ENCODE data around the gene ZNF503. TPM values are rescaled to one million over a fixed set of nuclear protein-coding genes. Genes with fewer than 3 reads are reported as not detected.

Gene ZNF503
- total RNA-seq, 1 experiment from 2014 or later: 2.6 TPM

DNA sequence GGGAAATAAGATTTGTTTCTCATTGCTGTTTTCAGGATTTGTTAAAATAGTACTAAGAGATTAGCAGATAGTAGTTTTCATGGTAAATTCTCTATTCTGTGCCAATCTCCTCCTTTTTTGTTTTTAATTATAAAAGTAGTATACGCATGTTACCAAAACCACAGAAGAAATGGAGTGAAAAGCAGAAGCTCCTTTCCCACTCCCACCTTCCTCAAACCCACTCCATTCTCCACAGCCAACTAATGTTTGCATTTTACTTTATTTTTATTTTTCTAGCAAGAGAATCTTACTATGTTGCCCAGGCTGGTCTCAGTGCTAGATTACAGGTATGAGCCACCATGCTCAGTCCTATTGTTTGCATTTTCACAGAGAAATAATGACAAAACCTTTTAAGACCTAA lies 25.3 kb upstream of the ZNF503 start:
- H3K36me3 ChIP-seq: no peaks in the 10 kb centered on the region
- H3K4me1 ChIP-seq (replicated peaks): peaks cover 4% of the 10 kb centered on the region; the same call in 1 of the 2 replicates
- no peak for DNase-seq (ENCODE audit: low read depth in 1 of 2, low spot score in 2 of 2)
- H3K27ac ChIP-seq: no peak overlapping the region
- no peaks in the 10 kb centered on the region for H3K9me3 ChIP-seq (replicated peaks)
- no peak overlapping the region for H3K4me3 ChIP-seq
- H3K27me3 ChIP-seq (replicated peaks): peaks cover 5% of the 10 kb centered on the region; the same call in 1 of the 2 replicates

DNA sequence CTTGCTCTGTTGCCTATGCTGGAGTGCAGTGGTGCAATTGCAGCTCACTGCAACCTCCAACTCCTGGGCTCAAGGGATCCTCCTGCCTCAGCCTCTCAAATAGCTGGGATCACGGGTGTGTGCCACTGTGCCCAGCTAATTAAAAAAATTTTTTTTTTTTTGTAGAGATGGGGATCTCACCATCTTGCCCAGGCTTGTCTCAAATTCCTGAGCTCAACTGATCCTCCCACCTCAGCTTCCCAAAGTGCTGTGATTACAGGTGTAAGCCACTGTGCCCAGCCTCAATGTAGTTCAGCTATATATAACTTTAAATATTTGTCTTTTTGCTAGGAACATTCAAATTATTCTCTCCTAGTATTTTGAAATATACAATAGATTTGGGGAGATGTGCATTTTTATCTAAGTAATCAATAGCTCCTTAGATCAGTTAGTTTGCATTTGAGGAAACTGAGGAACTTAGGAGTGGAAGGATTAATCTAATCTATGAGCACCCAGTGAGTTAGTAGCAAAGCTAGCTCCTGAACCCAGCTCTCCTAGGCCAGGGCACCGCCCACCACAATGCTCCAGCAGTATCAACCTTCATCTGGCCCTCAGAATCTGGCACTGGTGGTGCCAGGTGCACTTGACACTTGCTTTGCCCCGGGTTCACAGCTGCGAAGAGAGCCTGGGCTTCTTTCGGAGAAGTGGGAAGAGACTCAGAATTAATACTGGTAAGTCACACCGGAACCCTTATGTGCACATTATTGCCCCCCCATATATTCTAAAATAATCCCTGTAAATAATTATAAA lies 23.9 kb upstream of the ZNF503 start:
- no peak for DNase-seq (ENCODE audit: low read depth in 1 of 2, low spot score in 2 of 2)
- H3K4me1 ChIP-seq (replicated peaks): peaks cover 4% of the 10 kb centered on the region; the same call in 1 of the 2 replicates
- no peaks in the 10 kb centered on the region for H3K9me3 ChIP-seq (replicated peaks)
- H3K27me3 ChIP-seq (replicated peaks): no peaks in the 10 kb centered on the region
- no peak overlapping the region for H3K4me3 ChIP-seq
- H3K36me3 ChIP-seq: no peaks in the 10 kb centered on the region
- no peak overlapping the region for H3K27ac ChIP-seq

DNA sequence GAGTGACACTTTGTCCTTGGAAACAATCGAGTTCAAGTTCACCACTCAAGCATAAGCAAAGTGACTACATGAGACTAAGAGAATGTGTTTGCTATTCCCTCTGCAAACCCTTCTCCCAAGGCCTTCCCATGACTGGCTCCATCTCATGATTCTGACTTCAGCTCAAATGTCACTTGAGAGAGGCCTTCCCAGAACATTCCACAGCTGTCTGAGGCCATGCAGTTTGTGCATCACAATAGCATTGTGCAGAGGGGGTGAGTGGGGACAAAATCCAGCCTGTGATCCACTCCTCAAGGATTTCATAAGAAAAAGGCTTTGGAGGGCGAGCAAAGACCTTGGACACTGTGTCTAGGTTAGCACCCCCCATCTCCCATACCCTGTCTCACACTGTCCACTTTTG lies 23.0 kb upstream of the ZNF503 start:
- Histone ChIP-seq H3K36me3 (no peaks in the 10 kb centered on the region), H3K27ac (no peak overlapping the region), H3K9me3 (replicated peaks) (no peaks in the 10 kb centered on the region), H3K27me3 (replicated peaks) (no peaks in the 10 kb centered on the region), H3K4me1 (replicated peaks) (no peaks in the 10 kb centered on the region), H3K4me3 (no peak overlapping the region)
- DNase-seq (ENCODE audit: low read depth in 1 of 2, low spot score in 2 of 2): no peak

DNA sequence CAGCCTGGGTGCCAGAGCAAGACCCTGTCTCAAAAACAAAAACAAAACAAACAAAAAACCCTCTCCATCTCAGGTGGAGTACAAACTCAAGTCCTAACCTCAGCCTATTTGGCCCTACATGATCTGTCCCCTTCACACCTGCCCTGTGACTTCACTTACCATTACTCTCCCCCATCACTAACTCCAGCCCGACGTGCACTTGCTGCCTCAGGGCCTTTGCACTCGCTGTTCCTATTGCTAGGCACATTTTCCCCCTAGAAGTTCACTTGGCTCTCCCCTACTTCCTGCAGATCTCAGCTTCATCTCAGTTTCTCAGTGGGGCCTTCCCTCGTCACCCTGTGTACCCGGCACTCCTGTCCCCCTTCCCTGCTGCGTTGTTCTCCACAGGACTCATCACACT lies 21.3 kb upstream of the ZNF503 start:
- no peak for DNase-seq (ENCODE audit: low read depth in 1 of 2, low spot score in 2 of 2)
- H3K4me3 ChIP-seq: no peak overlapping the region
- H3K9me3 ChIP-seq (replicated peaks): no peaks in the 10 kb centered on the region
- no peaks in the 10 kb centered on the region for H3K27me3 ChIP-seq (replicated peaks)
- H3K4me1 ChIP-seq (replicated peaks): no peaks in the 10 kb centered on the region
- H3K27ac ChIP-seq: no peak overlapping the region
- no peaks in the 10 kb centered on the region for H3K36me3 ChIP-seq

DNA sequence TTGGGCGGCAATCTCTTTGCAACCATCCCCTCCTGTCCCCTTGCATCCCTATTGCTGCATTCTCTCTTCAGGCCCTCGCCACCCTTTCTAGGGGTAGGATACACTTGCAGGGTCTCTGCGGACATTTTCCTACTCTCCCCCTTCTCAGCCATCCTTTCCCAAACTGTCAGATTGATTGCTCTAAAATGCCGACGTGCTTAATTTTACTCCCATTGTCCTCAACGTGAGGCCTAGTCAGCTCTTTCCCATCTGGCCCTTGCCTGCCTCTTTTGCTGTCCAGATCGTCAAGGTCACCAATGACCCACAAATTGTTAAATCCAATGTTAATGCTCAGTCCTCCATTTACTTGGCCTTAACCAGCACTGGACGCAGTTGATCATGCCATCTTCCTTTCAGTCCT lies 17.1 kb upstream of the ZNF503 start:
- no peak overlapping the region for H3K27ac ChIP-seq
- H3K4me1 ChIP-seq (replicated peaks): no peaks in the 10 kb centered on the region
- H3K9me3 ChIP-seq (replicated peaks): no peaks in the 10 kb centered on the region
- H3K36me3 ChIP-seq: no peaks in the 10 kb centered on the region
- DNase-seq (ENCODE audit: low read depth in 1 of 2, low spot score in 2 of 2): no peak
- no peak overlapping the region for H3K4me3 ChIP-seq
- 0 out of 2 replicates have a peak, but pooled peaks cover 3% of the 10 kb centered on the region for H3K27me3 ChIP-seq (replicated peaks)

DNA sequence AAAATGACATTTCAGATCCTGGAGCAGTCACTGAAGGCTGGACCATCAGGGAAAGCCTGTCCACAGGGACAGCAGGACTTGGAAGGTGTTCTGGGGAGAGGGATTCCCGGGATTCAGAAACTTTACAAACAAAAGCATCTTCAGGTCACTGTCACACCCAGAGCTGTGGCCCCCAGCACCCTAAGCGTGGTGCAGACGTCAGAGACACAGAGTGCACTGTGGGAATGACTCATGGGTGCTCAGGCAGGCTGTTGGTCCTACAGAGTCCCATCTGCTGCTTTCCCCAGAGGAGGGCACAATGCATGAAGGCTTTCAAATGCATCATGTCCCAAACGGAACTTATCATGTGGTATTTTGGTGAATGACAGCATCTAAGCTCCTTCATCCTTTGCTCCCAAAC lies 16.7 kb upstream of the ZNF503 start:
- DNase-seq (ENCODE audit: low read depth in 1 of 2, low spot score in 2 of 2): no peak
- no peaks in the 10 kb centered on the region for H3K4me1 ChIP-seq (replicated peaks)
- H3K27me3 ChIP-seq (replicated peaks): 0 out of 2 replicates have a peak, but pooled peaks cover 3% of the 10 kb centered on the region
- H3K36me3 ChIP-seq: no peaks in the 10 kb centered on the region
- H3K9me3 ChIP-seq (replicated peaks): no peaks in the 10 kb centered on the region
- no peak overlapping the region for H3K4me3 ChIP-seq
- H3K27ac ChIP-seq: no peak overlapping the region

DNA sequence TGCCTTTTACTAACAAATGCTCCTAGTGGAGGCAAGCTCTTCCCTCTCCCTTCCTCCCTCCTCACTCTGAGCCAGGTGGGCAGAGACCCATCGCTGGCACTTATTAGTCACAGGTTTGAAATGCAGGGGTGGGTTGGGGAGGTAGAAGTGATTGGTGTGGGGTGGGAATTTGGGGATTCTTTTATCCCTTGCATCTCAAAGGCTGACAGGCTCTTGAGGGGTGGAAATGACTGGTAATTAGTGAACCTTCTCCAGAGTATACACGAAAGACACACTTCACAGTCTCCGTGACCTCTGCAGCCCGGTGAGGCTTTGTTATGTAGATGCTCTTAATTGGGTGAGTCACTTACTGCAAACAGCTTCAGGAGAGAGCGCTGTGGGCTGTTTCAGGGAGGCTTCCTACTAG lies 16.0 kb upstream of the ZNF503 start:
- Histone ChIP-seq H3K36me3 (no peaks in the 10 kb centered on the region), H3K27ac (no peak overlapping the region), H3K9me3 (replicated peaks) (no peaks in the 10 kb centered on the region), H3K4me3 (no peak overlapping the region), H3K27me3 (replicated peaks) (0 out of 2 replicates have a peak, but pooled peaks cover 3% of the 10 kb centered on the region), H3K4me1 (replicated peaks) (no peaks in the 10 kb centered on the region)
- DNase-seq (ENCODE audit: low read depth in 1 of 2, low spot score in 2 of 2): no peak

DNA sequence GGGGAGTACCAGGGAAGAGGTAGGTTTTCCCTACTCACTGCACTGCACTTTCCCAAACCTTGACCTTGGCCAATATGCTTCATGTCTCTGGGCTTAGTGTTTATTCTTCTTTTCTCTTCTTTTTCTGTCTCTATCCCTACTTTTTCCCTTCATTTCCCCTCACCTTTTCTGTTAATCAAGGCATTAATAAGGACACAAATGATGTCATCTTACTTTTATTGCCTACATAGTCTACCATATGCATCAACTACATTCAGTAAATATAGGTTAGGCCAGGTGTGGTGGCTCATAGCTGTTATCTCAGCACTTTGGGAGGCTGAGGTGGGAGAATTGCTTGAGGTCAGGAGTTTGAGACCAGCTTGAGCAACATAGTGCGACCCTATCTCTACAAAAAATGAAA lies 13.0 kb upstream of the ZNF503 start:
- no peak overlapping the region for H3K27ac ChIP-seq
- H3K27me3 ChIP-seq (replicated peaks): peaks cover 3% of the 10 kb centered on the region; the same call in 1 of the 2 replicates
- H3K36me3 ChIP-seq: no peaks in the 10 kb centered on the region
- H3K4me1 ChIP-seq (replicated peaks): no peaks in the 10 kb centered on the region
- no peak overlapping the region for H3K4me3 ChIP-seq
- H3K9me3 ChIP-seq (replicated peaks): no peaks in the 10 kb centered on the region
- no peak for DNase-seq (ENCODE audit: low read depth in 1 of 2, low spot score in 2 of 2)

DNA sequence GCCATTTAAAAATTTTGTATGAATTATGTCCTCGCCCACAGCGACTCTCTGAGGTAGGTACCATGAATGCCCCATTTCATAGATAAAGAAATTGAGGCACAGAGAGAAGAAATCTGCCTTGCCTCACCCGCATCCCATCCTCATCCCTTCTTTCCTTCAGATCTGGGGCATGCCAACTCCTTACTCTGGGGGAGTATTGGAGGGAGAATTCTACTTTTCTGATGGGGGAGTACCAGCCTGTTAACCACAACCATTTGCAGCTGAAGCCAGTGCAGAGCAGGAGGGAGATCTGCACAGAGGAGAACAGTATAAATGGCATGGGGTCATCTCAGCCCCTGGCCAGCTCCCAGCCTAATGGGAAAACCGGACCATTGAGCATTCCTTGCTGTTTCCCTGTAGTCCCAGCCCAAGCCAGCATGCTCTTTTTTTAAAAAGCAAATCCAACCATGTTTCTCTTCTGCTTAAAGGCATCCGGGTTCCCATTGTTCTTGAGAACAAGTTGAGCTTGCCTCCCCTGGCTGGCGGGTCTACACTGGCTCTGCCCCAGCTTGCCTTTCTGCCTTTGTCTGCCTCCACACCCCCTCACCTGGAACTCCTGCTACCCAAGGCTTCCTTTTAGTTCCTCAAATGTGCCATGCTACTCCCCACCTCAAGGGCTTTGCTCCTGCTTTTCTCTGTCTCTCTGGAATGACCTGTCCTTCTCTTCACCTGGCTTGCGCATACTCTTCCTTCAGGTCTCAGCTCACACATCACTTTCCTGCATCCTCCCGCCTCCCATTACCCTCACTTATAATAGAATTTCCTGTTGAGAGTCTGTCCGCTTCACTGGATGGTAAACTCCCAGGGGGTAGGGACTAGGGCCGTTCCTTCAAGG lies 8.8 kb upstream of the ZNF503 start:
- Histone ChIP-seq H3K4me1 (replicated peaks) (0 out of 2 replicates have a peak, but pooled peaks cover 5% of the 10 kb centered on the region), H3K27me3 (replicated peaks) (peaks cover 6% of the 10 kb centered on the region), H3K36me3 (no peaks in the 10 kb centered on the region), H3K27ac (no peak overlapping the region), H3K9me3 (replicated peaks) (no peaks in the 10 kb centered on the region), H3K4me3 (no peak overlapping the region)
- no peak for DNase-seq (ENCODE audit: low read depth in 1 of 2, low spot score in 2 of 2)

DNA sequence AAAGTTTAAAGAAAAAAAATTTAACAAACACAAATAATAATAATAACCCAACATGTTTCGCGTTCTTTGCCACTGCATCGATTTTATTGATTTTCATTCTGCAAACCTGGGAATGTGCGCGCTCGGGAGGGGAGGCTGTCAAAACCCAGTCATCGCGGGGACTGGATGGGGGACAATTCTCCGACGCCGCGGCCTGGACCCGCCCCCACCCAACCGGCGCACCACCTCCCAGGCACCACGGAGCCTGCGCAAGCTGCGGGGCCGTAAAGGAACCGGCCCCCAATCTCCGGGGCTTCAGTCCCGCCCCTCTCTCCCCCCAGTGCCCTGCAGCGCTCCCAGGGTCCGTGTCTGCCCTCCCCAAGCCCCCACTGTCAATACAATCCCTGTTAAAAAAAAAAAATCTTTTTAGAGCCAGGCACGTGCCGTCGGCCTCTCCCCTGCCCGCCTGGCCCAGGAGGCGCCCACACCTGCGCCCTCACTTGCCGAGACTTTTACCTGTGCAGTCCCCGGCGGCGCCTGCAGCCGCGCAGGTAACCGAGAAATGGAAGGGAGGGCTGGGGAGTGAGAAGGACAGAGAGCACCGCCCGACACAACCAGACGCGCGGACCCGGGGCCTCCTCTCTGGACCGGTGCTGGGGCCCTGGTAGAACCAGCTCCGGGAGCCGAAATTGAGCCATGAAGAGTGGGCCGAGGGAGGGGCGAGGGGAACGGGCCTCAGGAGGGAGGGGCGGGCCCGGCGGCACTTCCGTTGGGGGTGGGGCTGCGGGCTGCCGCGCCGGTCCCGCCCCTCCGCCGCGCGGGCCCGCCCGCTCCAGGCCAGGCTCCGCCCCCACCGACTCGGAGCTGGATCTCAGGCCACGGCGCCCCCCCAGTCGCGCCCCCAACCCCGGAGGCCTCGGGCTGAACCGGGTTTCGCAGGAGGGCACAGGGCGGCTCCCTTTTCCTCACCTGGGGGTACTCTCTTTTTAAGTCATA lies 7.6 kb upstream of the ZNF503 start:
- DNase-seq (ENCODE audit: low read depth in 1 of 2, low spot score in 2 of 2): peak; percentile 14 to 56
- no peaks in the 10 kb centered on the region for H3K36me3 ChIP-seq
- peaks cover 6% of the 10 kb centered on the region for H3K27me3 ChIP-seq (replicated peaks)
- H3K27ac ChIP-seq: no peak overlapping the region
- 0 out of 2 replicates have a peak, but pooled peaks cover 5% of the 10 kb centered on the region for H3K4me1 ChIP-seq (replicated peaks)
- H3K9me3 ChIP-seq (replicated peaks): no peaks in the 10 kb centered on the region
- H3K4me3 ChIP-seq: peak overlapping the region; percentile 49

DNA sequence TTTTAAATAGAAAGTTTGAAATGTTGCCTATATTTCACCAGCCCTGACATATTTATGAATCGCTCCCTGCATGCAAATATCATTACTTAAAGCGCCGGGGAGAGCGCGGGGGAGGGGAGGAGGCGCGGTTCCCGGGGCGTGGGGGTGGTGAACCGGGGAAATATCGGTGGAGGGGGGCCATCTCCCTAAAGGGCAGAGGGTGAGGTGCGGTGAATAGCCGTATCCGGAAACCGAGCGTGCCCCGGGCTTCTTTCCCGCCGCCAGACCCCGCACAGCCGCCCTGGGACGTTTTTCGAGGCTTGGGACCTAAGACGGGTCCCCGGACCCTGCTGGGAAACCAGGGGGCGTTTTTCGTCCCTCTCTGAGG lies 6.9 kb upstream of the ZNF503 start:
- H3K27ac ChIP-seq: no peak overlapping the region
- no peak for DNase-seq (ENCODE audit: low read depth in 1 of 2, low spot score in 2 of 2)
- no peaks in the 10 kb centered on the region for H3K9me3 ChIP-seq (replicated peaks)
- no peaks in the 10 kb centered on the region for H3K36me3 ChIP-seq
- H3K27me3 ChIP-seq (replicated peaks): peaks cover 6% of the 10 kb centered on the region
- H3K4me3 ChIP-seq: peak overlapping the region; percentile 49
- peaks cover 8% of the 10 kb centered on the region; the same call in 1 of the 2 replicates for H3K4me1 ChIP-seq (replicated peaks)

DNA sequence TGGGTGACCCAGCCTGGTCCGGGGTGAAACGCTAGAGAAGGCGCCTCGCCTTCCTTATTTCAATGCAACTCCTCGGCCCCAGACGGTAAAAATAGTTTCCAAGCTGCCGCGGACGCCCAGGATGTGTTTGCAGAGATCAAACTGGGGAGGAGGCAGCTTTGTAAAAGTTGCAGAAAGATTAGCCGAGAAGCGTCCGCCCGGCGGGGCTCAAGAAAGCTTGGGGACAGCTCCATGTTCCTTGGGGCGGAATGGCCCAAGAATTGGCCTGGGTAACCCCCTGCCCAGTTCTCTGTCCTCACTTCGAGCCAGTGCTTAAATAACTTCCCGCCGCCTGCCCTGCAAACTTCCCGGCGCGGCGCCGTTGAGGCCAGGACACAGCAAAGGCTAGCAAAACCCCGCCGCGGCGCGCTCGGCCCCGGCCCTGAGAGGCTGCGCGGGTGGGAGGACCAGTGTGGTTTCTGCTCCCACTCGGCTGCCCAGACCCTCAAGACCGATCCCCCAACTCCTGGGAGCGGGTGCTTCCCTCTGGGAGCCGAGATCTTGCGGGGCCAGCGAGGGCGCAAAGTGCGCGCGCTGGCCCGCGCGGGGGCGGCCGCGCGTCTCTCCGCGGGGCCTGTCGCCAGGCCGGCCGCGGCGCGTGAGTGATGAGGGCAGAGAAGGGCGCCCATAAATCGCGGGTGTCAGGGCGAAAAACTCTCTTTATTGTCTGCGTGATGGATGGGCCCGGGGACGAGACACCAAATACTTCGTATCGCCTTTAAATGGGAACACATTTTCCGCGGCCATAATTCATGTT lies 6.3 kb upstream of the ZNF503 start:
- Histone ChIP-seq H3K4me1 (replicated peaks) (peaks cover 14% of the 10 kb centered on the region), H3K9me3 (replicated peaks) (no peaks in the 10 kb centered on the region), H3K27ac (no peak overlapping the region), H3K36me3 (no peaks in the 10 kb centered on the region), H3K4me3 (no peak overlapping the region), H3K27me3 (replicated peaks) (peaks cover 6% of the 10 kb centered on the region)
- no peak for DNase-seq (ENCODE audit: low read depth in 1 of 2, low spot score in 2 of 2)

All from SJSA1 (cell line).